Measurements from ENCODE around the gene DHX58. TPM values are rescaled to one million over a fixed set of nuclear protein-coding genes. Genes with fewer than 3 reads are reported as not detected.

DHX58 gene
- total RNA-seq, 1 experiment from 2014 or later = 9.7 TPM

DNA sequence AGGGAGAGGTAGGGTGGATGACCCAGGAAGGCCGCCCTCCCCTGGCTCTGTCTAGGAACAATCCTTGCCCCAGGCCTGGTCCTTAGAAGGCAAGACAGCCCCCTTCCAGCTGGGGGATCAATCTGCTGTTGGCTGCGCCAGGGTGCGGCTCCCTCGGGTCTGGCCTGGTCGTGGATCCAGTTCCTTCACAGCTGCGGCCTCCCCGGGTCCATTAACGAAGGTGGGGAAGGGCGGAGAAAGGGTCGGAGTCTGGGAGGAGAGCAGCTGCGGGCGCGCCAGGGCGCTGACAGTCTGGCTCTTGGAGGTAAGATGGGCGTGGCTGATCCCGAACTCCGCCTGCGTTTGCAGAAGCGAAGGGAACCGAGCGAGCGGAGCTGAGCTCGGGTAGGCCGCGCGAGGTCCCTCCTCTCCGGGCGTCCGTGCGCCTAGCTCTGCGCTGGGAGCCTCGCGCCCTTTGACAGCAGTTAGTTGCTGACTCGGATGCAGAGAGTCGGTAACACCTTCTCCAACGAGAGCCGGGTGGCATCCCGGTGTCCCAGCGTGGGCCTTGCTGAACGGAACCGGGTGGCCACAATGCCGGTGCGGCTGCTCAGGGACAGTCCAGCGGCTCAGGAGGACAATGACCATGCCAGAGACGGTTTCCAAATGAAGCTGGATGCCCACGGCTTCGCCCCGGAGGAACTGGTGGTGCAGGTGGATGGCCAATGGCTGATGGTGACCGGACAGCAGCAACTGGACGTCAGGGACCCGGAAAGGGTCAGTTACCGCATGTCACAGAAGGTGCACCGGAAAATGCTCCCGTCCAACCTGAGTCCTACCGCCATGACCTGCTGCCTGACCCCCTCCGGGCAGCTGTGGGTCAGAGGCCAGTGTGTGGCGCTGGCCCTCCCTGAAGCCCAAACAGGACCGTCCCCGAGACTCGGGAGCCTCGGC lies 10.1 kb upstream of the DHX58 start, which contains the start of gene HSPB9:
TSS of gene HSPB9 (plus strand) at position 434 of the 933 bp plus-strand sequence. CDS start at position 481, 47 bp downstream.
- in situ Hi-C loops (cut with HindIII; ENCODE audit: low pct_unique_long_range_greater_than_20kb, low sequenced_read_pairs) = no loop called here

More for the DNA sequence above, 10.1 kb upstream of the DHX58 start, which contains the start of gene HSPB9:
- no TSS peak for BruUV-seq (replicated peaks)
- H3K36me3 ChIP-seq (ENCODE audit: control insufficient read depth, insufficient read depth, low read length) = no peaks in the 10 kb centered on the region
- intact Hi-C loops (cut with micrococcal nuclease; ENCODE audit: unreplicated experiment) = no loop called here
- ChIA-PET CTCF (no interaction called here), POLR2A (no interaction called here)
- H3K9me3 ChIP-seq (ENCODE audit: control insufficient read depth, insufficient read depth, low read depth, low read length) = no peaks in the 10 kb centered on the region
- H3K27ac ChIP-seq (ENCODE audit: low read length) = no peak within 1 kb of the TSS
- H3K4me3 ChIP-seq (ENCODE audit: low read depth in 2 of 2, low read length in 2 of 2) = no peak within 1 kb of the TSS
- no peak for ATAC-seq
- peaks cover 7% of the 10 kb centered on the region; the same call in 1 of the 2 replicates for H3K4me1 ChIP-seq (ENCODE audit: control insufficient read depth, insufficient read depth, low read length)
- no peaks in the 10 kb centered on the region for H3K27me3 ChIP-seq (ENCODE audit: control insufficient read depth, insufficient read depth, low read length)
- TF ChIP-seq, protein P1, sequence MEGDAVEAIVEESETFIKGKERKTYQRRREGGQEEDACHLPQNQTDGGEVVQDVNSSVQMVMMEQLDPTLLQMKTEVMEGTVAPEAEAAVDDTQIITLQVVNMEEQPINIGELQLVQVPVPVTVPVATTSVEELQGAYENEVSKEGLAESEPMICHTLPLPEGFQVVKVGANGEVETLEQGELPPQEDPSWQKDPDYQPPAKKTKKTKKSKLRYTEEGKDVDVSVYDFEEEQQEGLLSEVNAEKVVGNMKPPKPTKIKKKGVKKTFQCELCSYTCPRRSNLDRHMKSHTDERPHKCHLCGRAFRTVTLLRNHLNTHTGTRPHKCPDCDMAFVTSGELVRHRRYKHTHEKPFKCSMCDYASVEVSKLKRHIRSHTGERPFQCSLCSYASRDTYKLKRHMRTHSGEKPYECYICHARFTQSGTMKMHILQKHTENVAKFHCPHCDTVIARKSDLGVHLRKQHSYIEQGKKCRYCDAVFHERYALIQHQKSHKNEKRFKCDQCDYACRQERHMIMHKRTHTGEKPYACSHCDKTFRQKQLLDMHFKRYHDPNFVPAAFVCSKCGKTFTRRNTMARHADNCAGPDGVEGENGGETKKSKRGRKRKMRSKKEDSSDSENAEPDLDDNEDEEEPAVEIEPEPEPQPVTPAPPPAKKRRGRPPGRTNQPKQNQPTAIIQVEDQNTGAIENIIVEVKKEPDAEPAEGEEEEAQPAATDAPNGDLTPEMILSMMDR (IDR thresholded peaks at IDR 0.05) = no peak
- no peak for TF ChIP-seq POLR2AphosphoS5 (IDR thresholded peaks at IDR 0.05; ENCODE audit: low read depth, low read length)
- TF ChIP-seq SIN3A (IDR thresholded peaks at IDR 0.05; ENCODE audit: borderline replicate concordance, insufficient read depth, low read depth, low read length) = no peak
- no peak for TF ChIP-seq TCF7L2 (IDR thresholded peaks at IDR 0.05; ENCODE audit: low read depth, low read length)
- no peak for TF ChIP-seq REST (IDR thresholded peaks at IDR 0.05; ENCODE audit: insufficient read depth in 1 of 2, low read depth in 2 of 2, low read length in 1 of 2)
- DNase-seq (ENCODE audit: low read depth, low spot score) = no peak
